ENCODE data around the gene CCL26. TPM values are rescaled to one million over a fixed set of nuclear protein-coding genes. Genes with fewer than 3 reads are reported as not detected.

The CCL26 gene
- total and polyA plus RNA-seq, 2 of the 13 experiments (the other 11 are each of a cell fraction or from before 2014, with no cell fraction given) = 0.16 TPM; not detected in 1

GRCh38 chr7:75738975-75739795, 32.8 kb downstream of the CCL26 start (continued):
- no peak for TF ChIP-seq HNF4G (IDR thresholded peaks at IDR 0.05; ENCODE audit: borderline replicate concordance, low read depth, low read length)
- TF ChIP-seq HNF4G (CRISPR knock-in tag; IDR thresholded peaks at IDR 0.05; ENCODE audit: borderline replicate concordance, low read depth) = no peak
- TF ChIP-seq ZNF292 (CRISPR knock-in tag; IDR thresholded peaks at IDR 0.05; ENCODE audit: borderline replicate concordance, low read depth) = 0 out of 2 replicates have a peak, but pooled peaks have one; percentile 8
- TF ChIP-seq ZNF205 (CRISPR knock-in tag; IDR thresholded peaks at IDR 0.05) = peak; percentile 23; the same call in 1 of the 2 replicates
- TF ChIP-seq CSRNP2 (CRISPR knock-in tag; conservative IDR thresholded peaks at IDR 0.05; ENCODE audit: low read depth) = 0 out of 2 replicates have a peak, but pooled peaks have one; percentile 28
- peak; percentile 64; the same call in 1 of the 2 replicates for TF ChIP-seq SIN3A (IDR thresholded peaks at IDR 0.05; ENCODE audit: borderline replicate concordance, low read depth, low read length)
- TF ChIP-seq SRSF4 (IDR thresholded peaks at IDR 0.05; ENCODE audit: low read depth, low read length, poor library complexity, severe bottlenecking) = no peak
- no peak for TF ChIP-seq ZNF382 (CRISPR knock-in tag; IDR thresholded peaks at IDR 0.05; ENCODE audit: borderline replicate concordance)
- peak; percentile 22; the same call in 1 of the 2 replicates for TF ChIP-seq ELF3 (CRISPR knock-in tag; IDR thresholded peaks at IDR 0.05)
- peak; percentile 29 for TF ChIP-seq AGO2 (optimal IDR thresholded peaks at IDR 0.05; ENCODE audit: low read depth, low read length)
- peak; percentile 85 for TF ChIP-seq SP4 (CRISPR knock-in tag; IDR thresholded peaks at IDR 0.05)
- TF ChIP-seq TFDP1 (CRISPR knock-in tag; IDR thresholded peaks at IDR 0.05; ENCODE audit: borderline replicate concordance) = peak; percentile 68; the same call in 1 of the 2 replicates
- peak; percentile 22; the same call in 1 of the 2 replicates for TF ChIP-seq ELF1 (CRISPR knock-in tag; IDR thresholded peaks at IDR 0.05)
- peak; percentile 78 for TF ChIP-seq ZNF687 (CRISPR knock-in tag; IDR thresholded peaks at IDR 0.05)
- no peak for TF ChIP-seq ZBTB1 (CRISPR knock-in tag; IDR thresholded peaks at IDR 0.05; ENCODE audit: borderline replicate concordance)
- TF ChIP-seq PRDM15 (CRISPR knock-in tag; IDR thresholded peaks at IDR 0.05) = 0 out of 2 replicates have a peak, but pooled peaks have one; percentile 12

Data from HepG2 (cell line).